HepG2 (cell line): ENCODE results near the gene PEX11A. TPM values are rescaled to one million over a fixed set of nuclear protein-coding genes. Genes with fewer than 3 reads are reported as not detected.
A peak's percentile ranks its signal among the peaks of the same experiment; 100 is the strongest.

ENCODE experiments used
- HNRNPLL ChIP-seq: fragments of 200-400 bp; formaldehyde crosslinking; IDR thresholded peaks from 2 replicates; pipeline ENCODE4 v1.6.1; 2017; ENCODE audit warnings: mild to moderate bottlenecking, low read depth, low read length; ENCODE audit not compliant: poor library complexity, severe bottlenecking
- SMAD9 ChIP-seq: sonication (generic); formaldehyde crosslinking; IDR thresholded peaks from 2 replicates; pipeline ENCODE4 v1.5.1; 2020; ENCODE audit warnings: mild to moderate bottlenecking, missing genetic modification reagents
- TARDBP ChIP-seq: sonication (generic); formaldehyde crosslinking; IDR thresholded peaks from 2 replicates; pipeline ENCODE4 v1.8.0; 2022; ENCODE audit warnings: mild to moderate bottlenecking, missing genetic modification reagents
- YEATS4 ChIP-seq: sonication (generic); formaldehyde crosslinking; IDR thresholded peaks from 2 replicates; pipeline ENCODE4 v1.4.0; 2020; ENCODE audit warnings: missing genetic modification reagents, borderline replicate concordance
- ZFYVE20 ChIP-seq: sonication (generic); formaldehyde crosslinking; IDR thresholded peaks from 2 replicates; pipeline ENCODE4 v1.8.0; 2023; ENCODE audit warnings: low read depth, mild to moderate bottlenecking, moderate library complexity, missing genetic modification reagents, borderline replicate concordance
- ZKSCAN5 ChIP-seq: sonication (generic); formaldehyde crosslinking; IDR thresholded peaks from 2 replicates; pipeline ENCODE4 v1.5.1; 2020; ENCODE audit warnings: mild to moderate bottlenecking, missing genetic modification reagents
- ZNF564 ChIP-seq: sonication (generic); formaldehyde crosslinking; IDR thresholded peaks from 2 replicates; pipeline ENCODE4 v1.8.1; 2023; ENCODE audit warnings: mild to moderate bottlenecking, missing genetic modification reagents
- polyA plus RNA-seq, 8 experiments: library from polyadenylated mRNA; depleted of rRNA in 3 of 8; stranded (reverse) in 7 of 8; unstranded in 1 of 8; fragments of >200 nt; fragmentation: Illumina TruSeq in 4 of 8; extraction: Trizol in 4 of 8; gene quantifications; 2 replicates each; pipeline versions ENCODE4 v1.2.1 to v1.2.3, GENCODE V29; 2011 to 2016; ENCODE audit warnings: low read depth in 4 of 8, missing spikeins in 1 of 8, mixed read lengths in 1 of 8; ENCODE audit not compliant: insufficient read depth in 1 of 8
- total RNA-seq, 5 experiments: library from RNA; depleted of rRNA; stranded (reverse); fragments of >200 nt; fragmentation: Illumina TruSeq; extraction: Trizol; gene quantifications; 2 replicates each; pipeline ENCODE4 v1.2.3, GENCODE V29; 2016; ENCODE audit warnings: low read depth in 1 of 5
- TF ChIP-seq, protein P1 (sequence below): sonication (generic); formaldehyde crosslinking; IDR thresholded peaks from 2 replicates; pipeline ENCODE4 v1.4.0; 2020; ENCODE audit warnings: missing genetic modification reagents
- TF ChIP-seq, protein P2 (sequence below): sonication (generic); formaldehyde crosslinking; IDR thresholded peaks from 2 replicates; pipeline ENCODE4 v1.4.0; 2020; ENCODE audit warnings: missing genetic modification reagents
- TF ChIP-seq, protein P3 (sequence below): sonication (generic); formaldehyde crosslinking; IDR thresholded peaks from 2 replicates; pipeline ENCODE4 v1.5.1; 2020; ENCODE audit warnings: mild to moderate bottlenecking, missing genetic modification reagents, borderline replicate concordance
- TF ChIP-seq, protein P4 (sequence below): sonication (generic); formaldehyde crosslinking; IDR thresholded peaks from 2 replicates; pipeline ENCODE4 v1.4.0; 2020; ENCODE audit warnings: mild to moderate bottlenecking, missing genetic modification reagents
- TF ChIP-seq, protein P5 (sequence below): sonication (generic); formaldehyde crosslinking; IDR thresholded peaks from 2 replicates; pipeline ENCODE4 v1.5.0; 2020; ENCODE audit warnings: missing genetic modification reagents, mild to moderate bottlenecking, borderline replicate concordance

PEX11A gene
- total and polyA plus RNA-seq, 2 of the 13 experiments (the other 11 are each of a cell fraction or from before 2014, with no cell fraction given) = 9.9 to 15.1 TPM

DNA sequence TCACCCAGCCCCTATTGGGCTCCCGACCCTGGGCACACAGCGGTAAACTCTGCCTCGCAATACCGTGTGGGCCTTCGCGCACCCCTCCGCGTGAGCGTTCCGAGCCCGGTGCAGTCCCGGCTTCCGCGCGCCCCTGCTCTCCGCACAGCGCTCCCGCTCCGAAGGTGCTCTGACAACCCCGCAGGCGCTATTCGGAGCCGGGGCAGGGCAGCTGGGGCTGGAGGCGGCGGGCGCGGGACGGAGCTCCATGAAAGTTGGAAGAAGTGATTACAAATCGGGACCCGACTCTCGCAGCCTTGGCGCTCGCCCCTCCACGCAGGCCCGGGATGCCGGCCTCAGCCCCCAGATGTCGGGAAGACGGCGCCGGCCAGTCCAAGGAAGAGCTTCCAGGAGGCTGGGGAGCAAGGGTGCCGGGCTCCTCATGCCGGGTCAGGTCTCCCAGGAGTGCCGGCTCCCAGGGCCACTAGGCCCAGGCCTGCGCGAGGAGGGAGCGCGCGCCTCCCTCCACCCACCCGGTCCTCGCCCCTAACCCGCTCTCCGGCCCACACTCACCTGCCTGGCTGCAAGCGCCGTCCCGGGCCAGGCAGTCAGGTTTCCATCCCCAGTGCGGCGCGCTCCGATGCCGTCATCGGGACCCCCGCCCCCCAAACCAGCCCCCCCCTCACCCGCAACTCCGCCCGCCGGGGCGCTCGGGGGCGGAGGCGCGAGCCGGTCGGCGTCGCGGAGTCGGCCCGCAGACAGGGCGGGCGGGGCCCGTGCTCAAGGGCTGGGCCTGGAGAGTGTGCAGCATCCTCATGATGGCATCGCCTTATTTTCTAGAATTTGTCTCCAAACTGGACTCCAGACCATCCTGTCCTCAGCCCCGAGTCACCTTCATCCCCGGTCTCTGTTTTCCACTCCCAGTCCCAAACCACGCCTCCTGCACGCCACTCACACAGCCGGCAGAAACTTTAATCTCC is 35.4 kb downstream of the PEX11A start, which contains the start of gene KIF7 (continued):
- TF ChIP-seq, protein P1, sequence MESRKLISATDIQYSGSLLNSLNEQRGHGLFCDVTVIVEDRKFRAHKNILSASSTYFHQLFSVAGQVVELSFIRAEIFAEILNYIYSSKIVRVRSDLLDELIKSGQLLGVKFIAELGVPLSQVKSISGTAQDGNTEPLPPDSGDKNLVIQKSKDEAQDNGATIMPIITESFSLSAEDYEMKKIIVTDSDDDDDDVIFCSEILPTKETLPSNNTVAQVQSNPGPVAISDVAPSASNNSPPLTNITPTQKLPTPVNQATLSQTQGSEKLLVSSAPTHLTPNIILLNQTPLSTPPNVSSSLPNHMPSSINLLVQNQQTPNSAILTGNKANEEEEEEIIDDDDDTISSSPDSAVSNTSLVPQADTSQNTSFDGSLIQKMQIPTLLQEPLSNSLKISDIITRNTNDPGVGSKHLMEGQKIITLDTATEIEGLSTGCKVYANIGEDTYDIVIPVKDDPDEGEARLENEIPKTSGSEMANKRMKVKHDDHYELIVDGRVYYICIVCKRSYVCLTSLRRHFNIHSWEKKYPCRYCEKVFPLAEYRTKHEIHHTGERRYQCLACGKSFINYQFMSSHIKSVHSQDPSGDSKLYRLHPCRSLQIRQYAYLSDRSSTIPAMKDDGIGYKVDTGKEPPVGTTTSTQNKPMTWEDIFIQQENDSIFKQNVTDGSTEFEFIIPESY (CRISPR knock-in tag) = no peak
- TF ChIP-seq, protein P2, sequence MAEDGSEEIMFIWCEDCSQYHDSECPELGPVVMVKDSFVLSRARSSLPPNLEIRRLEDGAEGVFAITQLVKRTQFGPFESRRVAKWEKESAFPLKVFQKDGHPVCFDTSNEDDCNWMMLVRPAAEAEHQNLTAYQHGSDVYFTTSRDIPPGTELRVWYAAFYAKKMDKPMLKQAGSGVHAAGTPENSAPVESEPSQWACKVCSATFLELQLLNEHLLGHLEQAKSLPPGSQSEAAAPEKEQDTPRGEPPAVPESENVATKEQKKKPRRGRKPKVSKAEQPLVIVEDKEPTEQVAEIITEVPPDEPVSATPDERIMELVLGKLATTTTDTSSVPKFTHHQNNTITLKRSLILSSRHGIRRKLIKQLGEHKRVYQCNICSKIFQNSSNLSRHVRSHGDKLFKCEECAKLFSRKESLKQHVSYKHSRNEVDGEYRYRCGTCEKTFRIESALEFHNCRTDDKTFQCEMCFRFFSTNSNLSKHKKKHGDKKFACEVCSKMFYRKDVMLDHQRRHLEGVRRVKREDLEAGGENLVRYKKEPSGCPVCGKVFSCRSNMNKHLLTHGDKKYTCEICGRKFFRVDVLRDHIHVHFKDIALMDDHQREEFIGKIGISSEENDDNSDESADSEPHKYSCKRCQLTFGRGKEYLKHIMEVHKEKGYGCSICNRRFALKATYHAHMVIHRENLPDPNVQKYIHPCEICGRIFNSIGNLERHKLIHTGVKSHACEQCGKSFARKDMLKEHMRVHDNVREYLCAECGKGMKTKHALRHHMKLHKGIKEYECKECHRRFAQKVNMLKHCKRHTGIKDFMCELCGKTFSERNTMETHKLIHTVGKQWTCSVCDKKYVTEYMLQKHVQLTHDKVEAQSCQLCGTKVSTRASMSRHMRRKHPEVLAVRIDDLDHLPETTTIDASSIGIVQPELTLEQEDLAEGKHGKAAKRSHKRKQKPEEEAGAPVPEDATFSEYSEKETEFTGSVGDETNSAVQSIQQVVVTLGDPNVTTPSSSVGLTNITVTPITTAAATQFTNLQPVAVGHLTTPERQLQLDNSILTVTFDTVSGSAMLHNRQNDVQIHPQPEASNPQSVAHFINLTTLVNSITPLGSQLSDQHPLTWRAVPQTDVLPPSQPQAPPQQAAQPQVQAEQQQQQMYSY (CRISPR knock-in tag) = no peak
- TF ChIP-seq ZNF564 (CRISPR knock-in tag) (no peak), ZKSCAN5 (CRISPR knock-in tag) (no peak), TARDBP (CRISPR knock-in tag) (no peak), SMAD9 (CRISPR knock-in tag) (no peak), ZFYVE20 (no peak), YEATS4 (CRISPR knock-in tag) (0 out of 2 replicates have a peak, but pooled peaks have one; percentile 47), HNRNPLL (peak; percentile 46)
- TF ChIP-seq, protein P3, sequence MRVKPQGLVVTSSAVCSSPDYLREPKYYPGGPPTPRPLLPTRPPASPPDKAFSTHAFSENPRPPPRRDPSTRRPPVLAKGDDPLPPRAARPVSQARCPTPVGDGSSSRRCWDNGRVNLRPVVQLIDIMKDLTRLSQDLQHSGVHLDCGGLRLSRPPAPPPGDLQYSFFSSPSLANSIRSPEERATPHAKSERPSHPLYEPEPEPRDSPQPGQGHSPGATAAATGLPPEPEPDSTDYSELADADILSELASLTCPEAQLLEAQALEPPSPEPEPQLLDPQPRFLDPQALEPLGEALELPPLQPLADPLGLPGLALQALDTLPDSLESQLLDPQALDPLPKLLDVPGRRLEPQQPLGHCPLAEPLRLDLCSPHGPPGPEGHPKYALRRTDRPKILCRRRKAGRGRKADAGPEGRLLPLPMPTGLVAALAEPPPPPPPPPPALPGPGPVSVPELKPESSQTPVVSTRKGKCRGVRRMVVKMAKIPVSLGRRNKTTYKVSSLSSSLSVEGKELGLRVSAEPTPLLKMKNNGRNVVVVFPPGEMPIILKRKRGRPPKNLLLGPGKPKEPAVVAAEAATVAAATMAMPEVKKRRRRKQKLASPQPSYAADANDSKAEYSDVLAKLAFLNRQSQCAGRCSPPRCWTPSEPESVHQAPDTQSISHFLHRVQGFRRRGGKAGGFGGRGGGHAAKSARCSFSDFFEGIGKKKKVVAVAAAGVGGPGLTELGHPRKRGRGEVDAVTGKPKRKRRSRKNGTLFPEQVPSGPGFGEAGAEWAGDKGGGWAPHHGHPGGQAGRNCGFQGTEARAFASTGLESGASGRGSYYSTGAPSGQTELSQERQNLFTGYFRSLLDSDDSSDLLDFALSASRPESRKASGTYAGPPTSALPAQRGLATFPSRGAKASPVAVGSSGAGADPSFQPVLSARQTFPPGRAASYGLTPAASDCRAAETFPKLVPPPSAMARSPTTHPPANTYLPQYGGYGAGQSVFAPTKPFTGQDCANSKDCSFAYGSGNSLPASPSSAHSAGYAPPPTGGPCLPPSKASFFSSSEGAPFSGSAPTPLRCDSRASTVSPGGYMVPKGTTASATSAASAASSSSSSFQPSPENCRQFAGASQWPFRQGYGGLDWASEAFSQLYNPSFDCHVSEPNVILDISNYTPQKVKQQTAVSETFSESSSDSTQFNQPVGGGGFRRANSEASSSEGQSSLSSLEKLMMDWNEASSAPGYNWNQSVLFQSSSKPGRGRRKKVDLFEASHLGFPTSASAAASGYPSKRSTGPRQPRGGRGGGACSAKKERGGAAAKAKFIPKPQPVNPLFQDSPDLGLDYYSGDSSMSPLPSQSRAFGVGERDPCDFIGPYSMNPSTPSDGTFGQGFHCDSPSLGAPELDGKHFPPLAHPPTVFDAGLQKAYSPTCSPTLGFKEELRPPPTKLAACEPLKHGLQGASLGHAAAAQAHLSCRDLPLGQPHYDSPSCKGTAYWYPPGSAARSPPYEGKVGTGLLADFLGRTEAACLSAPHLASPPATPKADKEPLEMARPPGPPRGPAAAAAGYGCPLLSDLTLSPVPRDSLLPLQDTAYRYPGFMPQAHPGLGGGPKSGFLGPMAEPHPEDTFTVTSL (CRISPR knock-in tag) = no peak
- TF ChIP-seq, protein P4, sequence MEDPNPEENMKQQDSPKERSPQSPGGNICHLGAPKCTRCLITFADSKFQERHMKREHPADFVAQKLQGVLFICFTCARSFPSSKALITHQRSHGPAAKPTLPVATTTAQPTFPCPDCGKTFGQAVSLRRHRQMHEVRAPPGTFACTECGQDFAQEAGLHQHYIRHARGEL (CRISPR knock-in tag) = 0 out of 2 replicates have a peak, but pooled peaks have one; percentile 55
- TF ChIP-seq, protein P5, sequence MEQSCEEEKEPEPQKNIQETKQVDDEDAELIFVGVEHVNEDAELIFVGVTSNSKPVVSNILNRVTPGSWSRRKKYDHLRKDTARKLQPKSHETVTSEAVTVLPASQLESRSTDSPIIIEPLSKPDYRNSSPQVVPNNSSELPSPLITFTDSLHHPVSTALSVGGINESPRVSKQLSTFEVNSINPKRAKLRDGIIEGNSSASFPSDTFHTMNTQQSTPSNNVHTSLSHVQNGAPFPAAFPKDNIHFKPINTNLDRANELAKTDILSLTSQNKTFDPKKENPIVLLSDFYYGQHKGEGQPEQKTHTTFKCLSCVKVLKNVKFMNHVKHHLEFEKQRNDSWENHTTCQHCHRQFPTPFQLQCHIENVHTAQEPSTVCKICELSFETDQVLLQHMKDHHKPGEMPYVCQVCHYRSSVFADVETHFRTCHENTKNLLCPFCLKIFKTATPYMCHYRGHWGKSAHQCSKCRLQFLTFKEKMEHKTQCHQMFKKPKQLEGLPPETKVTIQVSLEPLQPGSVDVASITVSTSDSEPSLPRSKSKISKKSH (CRISPR knock-in tag) = 0 out of 2 replicates have a peak, but pooled peaks have one; percentile 11
